ENCODE measurements around the gene ITPR1.

- no peak for TF ChIP-seq POLR2AphosphoS5 (IDR thresholded peaks at IDR 0.05; ENCODE audit: borderline replicate concordance, low read depth, low read length)
- TF ChIP-seq EZH2 (IDR thresholded peaks at IDR 0.05): no peak
- TF ChIP-seq FOXP2 (optimal IDR thresholded peaks at IDR 0.05; ENCODE audit: control extremely low read depth, extremely low read length, insufficient read depth): no peak
These were observed 130.4 kb downstream of the ITPR1 start for GRCh38 chr3:4623421-4623999.

Measured in SK-N-MC (cell line).